Astrocyte (in vitro differentiated cells and primary cell): ENCODE data around the gene BPI. TPM values are rescaled to one million over a fixed set of nuclear protein-coding genes. Genes with fewer than 3 reads are reported as not detected.

Experiments
- DNase-seq: peaks from one replicate; pipeline ENCODE4 v3.0.0-alpha.2; 2010; ENCODE audit warnings: low read depth
- FAIRE-seq: peaks from 2 replicates; lab custom pipeline; 2011; peaks lifted over from hg19 to GRCh38; lab: Jason Lieb, UNC
- H2AFZ ChIP-seq: 2 replicates; pipeline ENCODE4 v1.6.0; 2012; ENCODE audit warnings: low read depth, low read length, inconsistent platforms
- H3K27ac ChIP-seq: 2 replicates; pipeline ENCODE4 v1.5.1; 2011; ENCODE audit warnings: low read depth, low read length, inconsistent platforms
- H3K27me3 ChIP-seq: 2 replicates; pipeline ENCODE4 v1.6.0; 2011; ENCODE audit warnings: low read length, inconsistent platforms; ENCODE audit not compliant: insufficient read depth
- H3K36me3 ChIP-seq: 2 replicates; pipeline ENCODE4 v1.5.1; 2011; ENCODE audit warnings: low read length, inconsistent platforms; ENCODE audit not compliant: insufficient read depth
- H3K4me1 ChIP-seq: 2 replicates; pipeline ENCODE4 v1.5.1; 2011; ENCODE audit warnings: low read length, inconsistent platforms; ENCODE audit not compliant: insufficient read depth
- H3K4me2 ChIP-seq: 2 replicates; pipeline ENCODE4 v1.6.0; 2012; ENCODE audit warnings: low read length, inconsistent platforms
- H3K4me3 ChIP-seq: 2 replicates; pipeline ENCODE4 v1.5.1; 2011; ENCODE audit warnings: low read depth, mild to moderate bottlenecking, low read length, inconsistent platforms; ENCODE audit not compliant: insufficient read depth
- H3K79me2 ChIP-seq: 2 replicates; pipeline ENCODE4 v1.6.0; 2012; ENCODE audit warnings: mild to moderate bottlenecking, low read length, inconsistent platforms; ENCODE audit not compliant: insufficient read depth
- H3K9ac ChIP-seq: 2 replicates; pipeline ENCODE4 v1.6.0; 2012; ENCODE audit warnings: mild to moderate bottlenecking, low read length, inconsistent platforms
- H3K9me3 ChIP-seq: 2 replicates; pipeline ENCODE4 v1.5.1; 2012; ENCODE audit warnings: low read depth, mild to moderate bottlenecking, low read length, inconsistent platforms; ENCODE audit not compliant: insufficient read depth
- H4K20me1 ChIP-seq: 2 replicates; pipeline ENCODE4 v1.6.0; 2012; ENCODE audit warnings: low read length, inconsistent platforms; ENCODE audit not compliant: insufficient read depth
- H3K27ac Mint-ChIP-seq: one replicate; pipeline ENCODE4 v1.8.0; 2021; ENCODE audit warnings: mild to moderate bottlenecking, mixed read lengths; ENCODE audit not compliant: unreplicated experiment
- H3K27me3 Mint-ChIP-seq: one replicate; pipeline ENCODE4 v1.8.0; 2021; ENCODE audit warnings: low read depth, mixed read lengths; ENCODE audit not compliant: unreplicated experiment
- H3K36me3 Mint-ChIP-seq: one replicate; pipeline ENCODE4 v1.8.0; 2021; ENCODE audit warnings: low read depth, mixed read lengths; ENCODE audit not compliant: unreplicated experiment
- H3K4me1 Mint-ChIP-seq: one replicate; pipeline ENCODE4 v1.8.0; 2021; ENCODE audit warnings: low read depth, mixed read lengths; ENCODE audit not compliant: unreplicated experiment
- H3K4me3 Mint-ChIP-seq: one replicate; pipeline ENCODE4 v1.8.0; 2021; ENCODE audit warnings: mild to moderate bottlenecking, moderate library complexity, mixed read lengths; ENCODE audit not compliant: unreplicated experiment
- H3K9me3 Mint-ChIP-seq: one replicate; pipeline ENCODE4 v1.8.0; 2021; ENCODE audit warnings: mild to moderate bottlenecking, mixed read lengths; ENCODE audit not compliant: unreplicated experiment
- CTCF ChIP-seq: IDR thresholded peaks from 2 replicates; pipeline ENCODE4 v1.5.1; 2011; ENCODE audit warnings: low read depth, mild to moderate bottlenecking, inconsistent platforms, low read length, moderate library complexity; ENCODE audit not compliant: insufficient read depth
- EZH2 ChIP-seq: IDR thresholded peaks from 2 replicates; pipeline ENCODE4 v1.6.1; 2012; ENCODE audit warnings: mild to moderate bottlenecking, low read length, inconsistent platforms; ENCODE audit not compliant: insufficient read depth
- total RNA-seq: library from RNA; stranded (reverse); gene quantifications from 2 replicates; pipeline ENCODE4 v1.2.1, GENCODE V29; 2021

BPI gene
- total RNA-seq, 1 donor from 2014 or later = not detected

- no peak overlapping the region for H3K4me2 ChIP-seq
- no peak overlapping the region for H3K9ac ChIP-seq
- no peaks in the 10 kb centered on the region for H3K79me2 ChIP-seq
- FAIRE-seq = no peak
- H3K36me3 Mint-ChIP-seq = peaks cover 2% of the 10 kb centered on the region
- H3K36me3 ChIP-seq = no peaks in the 10 kb centered on the region
- no peak overlapping the region for H2AFZ ChIP-seq
- H3K4me1 Mint-ChIP-seq = no peaks in the 10 kb centered on the region
- H3K27me3 ChIP-seq = peaks cover 15% of the 10 kb centered on the region
- TF ChIP-seq CTCF = no peak
- no peak for TF ChIP-seq EZH2
- no peak overlapping the region for H3K4me3 ChIP-seq
- H3K9me3 ChIP-seq = peaks cover 7% of the 10 kb centered on the region
- H3K4me1 ChIP-seq = no peaks in the 10 kb centered on the region
- H3K27ac ChIP-seq = no peak overlapping the region
- no peak overlapping the region for H3K4me3 Mint-ChIP-seq
- H3K27me3 Mint-ChIP-seq = peaks cover 44% of the 10 kb centered on the region
- no peaks in the 10 kb centered on the region for H4K20me1 ChIP-seq
- H3K9me3 Mint-ChIP-seq = peaks cover 7% of the 10 kb centered on the region
- DNase-seq = no peak
- no peak overlapping the region for H3K27ac Mint-ChIP-seq
These were observed 36.7 kb downstream of the BPI start for GRCh38 chr20:38340693-38341092.

GRCh38 chr20:38342216-38342615 is 38.3 kb downstream of the BPI start:
- Histone ChIP-seq H4K20me1 (no peaks in the 10 kb centered on the region), H3K4me2 (no peak overlapping the region), H3K27ac (no peak overlapping the region), H3K9me3 (peaks cover 7% of the 10 kb centered on the region), H2AFZ (no peak overlapping the region), H3K36me3 (no peaks in the 10 kb centered on the region), H3K9ac (no peak overlapping the region), H3K4me3 (no peak overlapping the region), H3K27me3 (peaks cover 5% of the 10 kb centered on the region), H3K4me1 (no peaks in the 10 kb centered on the region), H3K79me2 (no peaks in the 10 kb centered on the region)
- FAIRE-seq = no peak
- Mint-ChIP-seq H3K4me3 (no peak overlapping the region), H3K36me3 (peaks cover 2% of the 10 kb centered on the region), H3K27me3 (peaks cover 34% of the 10 kb centered on the region), H3K4me1 (no peaks in the 10 kb centered on the region), H3K27ac (no peak overlapping the region), H3K9me3 (peaks cover 4% of the 10 kb centered on the region)
- TF ChIP-seq EZH2 (no peak), CTCF (no peak)
- DNase-seq = no peak

GRCh38 chr20:38342713-38343310 is 38.9 kb downstream of the BPI start:
- Mint-ChIP-seq H3K4me3 (no peak overlapping the region), H3K27me3 (peaks cover 35% of the 10 kb centered on the region), H3K27ac (no peak overlapping the region), H3K9me3 (peaks cover under 1% of the 10 kb centered on the region), H3K36me3 (peaks cover 2% of the 10 kb centered on the region), H3K4me1 (no peaks in the 10 kb centered on the region)
- TF ChIP-seq CTCF (no peak), EZH2 (no peak)
- no peak overlapping the region for H3K9ac ChIP-seq
- peaks cover 4% of the 10 kb centered on the region for H3K9me3 ChIP-seq
- no peaks in the 10 kb centered on the region for H3K36me3 ChIP-seq
- no peaks in the 10 kb centered on the region for H3K79me2 ChIP-seq
- peaks cover 9% of the 10 kb centered on the region for H3K27me3 ChIP-seq
- no peaks in the 10 kb centered on the region for H4K20me1 ChIP-seq
- H2AFZ ChIP-seq = no peak overlapping the region
- H3K4me1 ChIP-seq = no peaks in the 10 kb centered on the region
- FAIRE-seq = no peak
- DNase-seq = no peak
- no peak overlapping the region for H3K4me2 ChIP-seq
- H3K27ac ChIP-seq = no peak overlapping the region
- no peak overlapping the region for H3K4me3 ChIP-seq
